Astrocyte (in vitro differentiated cells and primary cell): ENCODE results near the gene CBFA2T2.

Source experiments
- CTCF ChIP-seq: IDR thresholded peaks from 2 replicates; pipeline ENCODE4 v1.5.1; 2011; ENCODE audit warnings: low read depth, mild to moderate bottlenecking, inconsistent platforms, low read length, moderate library complexity; ENCODE audit not compliant: insufficient read depth
- EZH2 ChIP-seq: IDR thresholded peaks from 2 replicates; pipeline ENCODE4 v1.6.1; 2012; ENCODE audit warnings: mild to moderate bottlenecking, low read length, inconsistent platforms; ENCODE audit not compliant: insufficient read depth

GRCh38 chr20:33656010-33656782 lies 166.3 kb downstream of the CBFA2T2 start:
- TF ChIP-seq CTCF (no peak), EZH2 (no peak)
